OCI-LY7 (cell line): ENCODE data around the gene ZNF609.

Experiments used
- EZH2phosphoT487 ChIP-seq: fragments of 200-600 bp; sonication (generic); IDR thresholded peaks from 2 replicates; pipeline ENCODE4 v1.6.1; 2018; ENCODE audit warnings: low read depth, borderline replicate concordance, mild to moderate bottlenecking, mixed run types, antibody characterized with exemption, low read length, moderate library complexity, mixed read lengths
- TF ChIP-seq, protein P1 (sequence below): fragments of 200-600 bp; sonication (generic); conservative IDR thresholded peaks from 2 replicates; pipeline ENCODE4 v1.5.1; 2014; ENCODE audit warnings: mild to moderate bottlenecking, antibody characterized with exemption, low read length, moderate library complexity, mixed read lengths

DNA sequence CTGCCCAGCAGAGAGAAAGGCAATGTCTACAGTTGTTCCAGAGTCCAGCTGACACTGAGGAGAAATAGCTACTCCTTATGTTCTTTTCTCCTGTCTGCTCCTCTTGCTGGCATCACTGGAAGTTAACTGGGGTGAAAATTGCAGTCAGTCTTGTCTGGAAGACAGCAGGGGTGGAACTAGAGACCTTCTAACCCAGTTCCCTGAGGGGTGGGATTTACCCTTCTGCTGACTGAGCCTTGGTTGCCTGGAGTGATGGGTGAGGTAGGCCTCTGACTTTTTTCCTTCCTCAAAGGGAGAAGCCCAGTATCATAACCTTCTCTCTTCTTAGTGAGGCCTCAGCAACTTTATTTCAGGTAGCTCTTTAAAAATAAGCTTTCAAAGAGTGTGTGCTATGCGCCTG, 16.2 kb downstream of the ZNF609 start:
- TF ChIP-seq, protein P1, sequence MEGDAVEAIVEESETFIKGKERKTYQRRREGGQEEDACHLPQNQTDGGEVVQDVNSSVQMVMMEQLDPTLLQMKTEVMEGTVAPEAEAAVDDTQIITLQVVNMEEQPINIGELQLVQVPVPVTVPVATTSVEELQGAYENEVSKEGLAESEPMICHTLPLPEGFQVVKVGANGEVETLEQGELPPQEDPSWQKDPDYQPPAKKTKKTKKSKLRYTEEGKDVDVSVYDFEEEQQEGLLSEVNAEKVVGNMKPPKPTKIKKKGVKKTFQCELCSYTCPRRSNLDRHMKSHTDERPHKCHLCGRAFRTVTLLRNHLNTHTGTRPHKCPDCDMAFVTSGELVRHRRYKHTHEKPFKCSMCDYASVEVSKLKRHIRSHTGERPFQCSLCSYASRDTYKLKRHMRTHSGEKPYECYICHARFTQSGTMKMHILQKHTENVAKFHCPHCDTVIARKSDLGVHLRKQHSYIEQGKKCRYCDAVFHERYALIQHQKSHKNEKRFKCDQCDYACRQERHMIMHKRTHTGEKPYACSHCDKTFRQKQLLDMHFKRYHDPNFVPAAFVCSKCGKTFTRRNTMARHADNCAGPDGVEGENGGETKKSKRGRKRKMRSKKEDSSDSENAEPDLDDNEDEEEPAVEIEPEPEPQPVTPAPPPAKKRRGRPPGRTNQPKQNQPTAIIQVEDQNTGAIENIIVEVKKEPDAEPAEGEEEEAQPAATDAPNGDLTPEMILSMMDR: no peak
- no peak for TF ChIP-seq EZH2phosphoT487
